ENCODE results near the gene CCL2.

DNA sequence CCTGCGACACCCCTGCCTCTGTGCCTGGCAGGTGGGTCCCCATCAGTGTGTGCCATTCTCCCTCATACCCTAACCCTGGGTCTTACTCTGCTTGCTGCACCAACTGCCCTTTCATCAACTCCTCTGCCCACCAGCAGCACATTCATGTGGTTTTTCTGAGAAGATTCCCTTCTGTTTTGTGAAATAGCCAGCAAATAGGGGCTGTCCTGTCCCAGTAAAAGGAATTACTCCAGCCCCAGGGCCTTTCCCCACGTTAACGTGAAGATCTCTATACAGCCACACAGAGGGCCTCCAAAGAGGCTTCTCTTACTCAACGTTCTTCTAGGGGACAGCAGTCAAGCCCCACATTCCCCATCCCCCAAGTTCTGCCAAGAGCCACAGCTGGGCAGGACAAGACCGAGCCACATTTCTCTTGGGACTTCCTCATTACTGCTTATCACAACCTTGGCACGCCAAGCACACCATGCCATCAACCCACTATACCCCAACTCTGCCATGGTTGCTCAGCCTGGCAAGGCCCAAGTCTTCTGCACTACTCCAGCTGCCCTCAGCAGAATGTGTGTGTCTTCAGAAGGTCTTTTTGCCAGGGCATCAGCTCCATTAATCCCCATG is 18.7 kb upstream of the CCL2 start:
- TF ChIP-seq, protein P1, sequence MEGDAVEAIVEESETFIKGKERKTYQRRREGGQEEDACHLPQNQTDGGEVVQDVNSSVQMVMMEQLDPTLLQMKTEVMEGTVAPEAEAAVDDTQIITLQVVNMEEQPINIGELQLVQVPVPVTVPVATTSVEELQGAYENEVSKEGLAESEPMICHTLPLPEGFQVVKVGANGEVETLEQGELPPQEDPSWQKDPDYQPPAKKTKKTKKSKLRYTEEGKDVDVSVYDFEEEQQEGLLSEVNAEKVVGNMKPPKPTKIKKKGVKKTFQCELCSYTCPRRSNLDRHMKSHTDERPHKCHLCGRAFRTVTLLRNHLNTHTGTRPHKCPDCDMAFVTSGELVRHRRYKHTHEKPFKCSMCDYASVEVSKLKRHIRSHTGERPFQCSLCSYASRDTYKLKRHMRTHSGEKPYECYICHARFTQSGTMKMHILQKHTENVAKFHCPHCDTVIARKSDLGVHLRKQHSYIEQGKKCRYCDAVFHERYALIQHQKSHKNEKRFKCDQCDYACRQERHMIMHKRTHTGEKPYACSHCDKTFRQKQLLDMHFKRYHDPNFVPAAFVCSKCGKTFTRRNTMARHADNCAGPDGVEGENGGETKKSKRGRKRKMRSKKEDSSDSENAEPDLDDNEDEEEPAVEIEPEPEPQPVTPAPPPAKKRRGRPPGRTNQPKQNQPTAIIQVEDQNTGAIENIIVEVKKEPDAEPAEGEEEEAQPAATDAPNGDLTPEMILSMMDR (conservative IDR thresholded peaks at IDR 0.05; ENCODE audit: low read length): no peak
- TF ChIP-seq EZH2phosphoT487 (IDR thresholded peaks at IDR 0.05; ENCODE audit: borderline replicate concordance): no peak
